ENCODE results near the gene MEIOB. TPM values are rescaled to one million over a fixed set of nuclear protein-coding genes. Genes with fewer than 3 reads are reported as not detected.

Gene MEIOB
- total RNA-seq, 4 donors from 2014 or later, result not detected

- no peak for ATAC-seq
- H3K36me3 ChIP-seq, result no peaks in the 10 kb centered on the region
- H3K27me3 ChIP-seq, result peaks cover 41% of the 10 kb centered on the region
- peaks cover 0 to 8% (median 3%) of the 10 kb centered on the region in 3 donors for H3K4me1 ChIP-seq
- no peak overlapping the region for H3K4me3 ChIP-seq
- WGBS, 2 donors (ENCODE audit: low coverage in 1 of 2), result 47 to 56% methylated on average over 9 of the region's 9 CpGs
- no peaks in the 10 kb centered on the region for H3K9me3 ChIP-seq
- TF ChIP-seq CTCF (IDR thresholded peaks at IDR 0.05) (no peak), POLR2A (IDR thresholded peaks at IDR 0.05) (no peak), POLR2AphosphoS5 (IDR thresholded peaks at IDR 0.05) (no peak), EP300 (IDR thresholded peaks at IDR 0.05) (no peak)
- H3K27ac ChIP-seq, result no peak overlapping the region
Observed at GRCh38 chr16:1870365-1871082, 1.4 kb downstream of the MEIOB start.

- 40 to 55% methylated on average over 3 of the region's 6 CpGs for WGBS, 2 donors (ENCODE audit: low coverage in 1 of 2)
- ATAC-seq, result no peak
Observed at GRCh38 chr16:1865902-1866690, 5.9 kb downstream of the MEIOB start.

GRCh38 chr16:1863681-1864460, 8.1 kb downstream of the MEIOB start:
- Histone ChIP-seq H3K27me3 (peaks cover 57% of the 10 kb centered on the region), H3K9me3 (no peaks in the 10 kb centered on the region), H3K36me3 (no peaks in the 10 kb centered on the region), H3K4me1 (no peaks in the 10 kb centered on the region), H3K27ac (no peak overlapping the region), H3K4me3 (no peak overlapping the region)
- TF ChIP-seq CTCF (IDR thresholded peaks at IDR 0.05) (peak in 3 of 4 experiments; percentile 48 to 64 (median 50)), POLR2AphosphoS5 (IDR thresholded peaks at IDR 0.05) (no peak)
- 6 to 14% methylated on average over 3 to 4 of the region's 4 CpGs for WGBS, 2 donors (ENCODE audit: low coverage in 1 of 2)
- ATAC-seq, result no peak

More at GRCh38 chr16:1865902-1866690, 5.9 kb downstream of the MEIOB start:
- Histone ChIP-seq H3K27ac (no peak overlapping the region), H3K27me3 (peaks cover 39% of the 10 kb centered on the region), H3K4me1 (no peaks in the 10 kb centered on the region), H3K4me3 (no peak overlapping the region), H3K36me3 (no peaks in the 10 kb centered on the region), H3K9me3 (no peaks in the 10 kb centered on the region)
- TF ChIP-seq EP300 (IDR thresholded peaks at IDR 0.05) (no peak), CTCF (IDR thresholded peaks at IDR 0.05) (no peak), POLR2AphosphoS5 (IDR thresholded peaks at IDR 0.05) (no peak), POLR2A (IDR thresholded peaks at IDR 0.05) (no peak)

- Histone ChIP-seq H3K36me3 (no peaks in the 10 kb centered on the region), H3K9me3 (no peaks in the 10 kb centered on the region), H3K4me3 (no peak overlapping the region), H3K27ac (no peak overlapping the region), H3K27me3 (peaks cover 71% of the 10 kb centered on the region), H3K4me1 (no peaks in the 10 kb centered on the region)
- TF ChIP-seq CTCF (IDR thresholded peaks at IDR 0.05) (no peak), POLR2AphosphoS5 (IDR thresholded peaks at IDR 0.05) (no peak), EP300 (IDR thresholded peaks at IDR 0.05) (no peak), POLR2A (IDR thresholded peaks at IDR 0.05) (no peak)
- 83% methylated on average over 6 of the region's 9 CpGs; no CpG with 5 or more reads in 1 of the 2 donors for WGBS, 2 donors (ENCODE audit: low coverage in 1 of 2)
- ATAC-seq, result no peak
Observed at GRCh38 chr16:1862394-1862793, 9.6 kb downstream of the MEIOB start.

Data from gastroesophageal sphincter (tissue), 4 donors.